ENCODE data around the gene CDC5L. TPM values are rescaled to one million over a fixed set of nuclear protein-coding genes. Genes with fewer than 3 reads are reported as not detected.

CDC5L gene
- total RNA-seq: 10 to 100 TPM; 16.4 to 16.5 TPM

GRCh38 chr6:44387346-44388134, at the start of gene CDC5L:
CDC5L (plus strand) TSS chr6:44387706; CDS start chr6:44387824, 118 bp downstream.
- peak; percentile 98 for DNase-seq (ENCODE audit: low spot score)
- no peak for TF ChIP-seq CTCF (IDR thresholded peaks at IDR 0.05)
- Histone ChIP-seq H3K36me3 (peaks cover 17% of the 10 kb centered on the region), H3K27me3 (no peaks in the 10 kb centered on the region), H3K4me1 (peaks cover 0 to 31% of the 10 kb centered on the region in 2 donors), H3K4me3 (peak within 1 kb of the TSS; percentile 84 to 92), H3K9me3 (no peaks in the 10 kb centered on the region), H3K27ac (peak within 1 kb of the TSS; percentile 98 to 99)

GRCh38 chr6:44338228-44339122, 49.0 kb upstream of the CDC5L start:
- DNase-seq (ENCODE audit: low spot score): peak; percentile 69
- Histone ChIP-seq H3K4me3 (no peak overlapping the region), H3K9me3 (no peaks in the 10 kb centered on the region), H3K36me3 (no peaks in the 10 kb centered on the region), H3K4me1 (peaks cover 0 to 10% of the 10 kb centered on the region in 2 donors), H3K27me3 (no peaks in the 10 kb centered on the region), H3K27ac (peak overlapping the region in 1 of 2 donors; percentile 11)
- peak; percentile 63 to 73 for TF ChIP-seq CTCF (IDR thresholded peaks at IDR 0.05)

- H3K9me3 ChIP-seq: no peaks in the 10 kb centered on the region
- no peak overlapping the region for H3K4me3 ChIP-seq
- TF ChIP-seq CTCF (IDR thresholded peaks at IDR 0.05): no peak
- H3K36me3 ChIP-seq: no peaks in the 10 kb centered on the region
- DNase-seq (ENCODE audit: low spot score): no peak
- no peaks in the 10 kb centered on the region for H3K27me3 ChIP-seq
- no peak overlapping the region for H3K27ac ChIP-seq
- H3K4me1 ChIP-seq: peaks cover 0 to 10% of the 10 kb centered on the region in 2 donors
Observed at GRCh38 chr6:44339301-44339700, 48.2 kb upstream of the CDC5L start.

GRCh38 chr6:44339763-44340625, 47.5 kb upstream of the CDC5L start:
- Histone ChIP-seq H3K4me1 (peaks cover 0 to 10% of the 10 kb centered on the region in 2 donors), H3K27me3 (no peaks in the 10 kb centered on the region), H3K36me3 (no peaks in the 10 kb centered on the region), H3K9me3 (no peaks in the 10 kb centered on the region), H3K4me3 (no peak overlapping the region), H3K27ac (no peak overlapping the region)
- TF ChIP-seq CTCF (IDR thresholded peaks at IDR 0.05): no peak
- no peak for DNase-seq (ENCODE audit: low spot score)

Measured in right atrium auricular region (tissue), 2 donors.